Activated T-helper 2 cell treated with anti-CD3 and anti-CD28 coated beads, Interferon-gamma antibody, Interleukin-2, Interleukin-4, amounts not matched to agents 10 μg/mL and 5 μg/mL and 100 μg/mL, durations not matched to agents 14 hours and 24 hours and 36 hours (primary cell): Measurements from ENCODE around the gene PDGFRB. TPM values are rescaled to one million over a fixed set of nuclear protein-coding genes. Genes with fewer than 3 reads are reported as not detected.
"Not testable (repeated sequence)": the region's sequence is repeated elsewhere in the genome, so short reads cannot be mapped to it uniquely, and the experiment has no call there.

ENCODE experiments used
- DNase-seq: peaks from one replicate; pipeline ENCODE4 v3.0.0; 2021; ENCODE audit warnings: low spot score
- H3K27ac Mint-ChIP-seq: one replicate; pipeline ENCODE4 v1.8.0; 2021; ENCODE audit warnings: mixed read lengths
- H3K27me3 Mint-ChIP-seq: one replicate; pipeline ENCODE4 v1.8.0; 2021; ENCODE audit warnings: low read depth, mixed read lengths
- H3K36me3 Mint-ChIP-seq: one replicate; pipeline ENCODE4 v1.8.0; 2021; ENCODE audit warnings: low read depth, mixed read lengths
- H3K4me1 Mint-ChIP-seq: one replicate; pipeline ENCODE4 v1.8.0; 2021; ENCODE audit warnings: low read depth, mixed read lengths
- H3K4me3 Mint-ChIP-seq: one replicate; pipeline ENCODE4 v1.8.0; 2021; ENCODE audit warnings: low read depth, mild to moderate bottlenecking, moderate library complexity, mixed read lengths
- H3K9me3 Mint-ChIP-seq: one replicate; pipeline ENCODE4 v1.8.0; 2021; ENCODE audit warnings: mixed read lengths
- intact Hi-C: fragments of 100-400 bp; cut with micrococcal nuclease; formaldehyde crosslinking; loops from one replicate; pipeline ENCODE4 v1.15.1; 2023
- total RNA-seq: library from RNA; stranded (reverse); gene quantifications from 2 replicates; pipeline ENCODE4 v1.2.3, GENCODE V29; 2022

PDGFRB gene
- total RNA-seq, 1 donor from 2014 or later, result 1.3 TPM

- Mint-ChIP-seq H3K4me3 (no peak overlapping the region), H3K9me3 (no peaks in the 10 kb centered on the region), H3K4me1 (no peaks in the 10 kb centered on the region), H3K27ac (no peak overlapping the region), H3K36me3 (no peaks in the 10 kb centered on the region), H3K27me3 (peaks cover 19% of the 10 kb centered on the region)
- no peak for DNase-seq
- intact Hi-C loops, result no loop called here
These were observed 54.6 kb downstream of the PDGFRB start for GRCh38 chr5:150101023-150101422.

DNA sequence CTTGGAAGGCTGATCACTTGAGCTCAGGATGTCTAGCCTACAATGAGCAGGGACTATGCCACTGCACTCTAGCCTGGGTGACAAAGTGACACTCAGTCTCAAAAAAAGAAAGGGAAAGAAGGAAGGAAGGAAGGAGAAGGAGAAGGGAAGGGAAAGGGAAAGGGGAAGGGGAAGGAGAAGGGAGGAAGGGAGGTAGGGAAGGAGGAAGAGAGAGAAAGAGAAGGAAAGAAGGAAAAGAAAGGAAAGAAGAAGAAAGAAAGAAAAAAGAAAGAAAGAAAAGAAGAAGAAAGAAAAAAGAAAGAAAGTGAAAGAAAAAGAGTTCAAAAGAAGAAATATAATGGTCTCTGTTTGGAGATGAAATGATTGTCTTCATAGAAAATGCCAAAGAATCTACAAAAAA, 58.5 kb downstream of the PDGFRB start:
- Mint-ChIP-seq H3K27ac (no peak overlapping the region), H3K9me3 (no peaks in the 10 kb centered on the region), H3K27me3 (peaks cover 32% of the 10 kb centered on the region), H3K4me3 (no peak overlapping the region), H3K4me1 (peaks cover 3% of the 10 kb centered on the region), H3K36me3 (no peaks in the 10 kb centered on the region)
- DNase-seq, result no peak
- intact Hi-C loops, result no loop called here

DNA sequence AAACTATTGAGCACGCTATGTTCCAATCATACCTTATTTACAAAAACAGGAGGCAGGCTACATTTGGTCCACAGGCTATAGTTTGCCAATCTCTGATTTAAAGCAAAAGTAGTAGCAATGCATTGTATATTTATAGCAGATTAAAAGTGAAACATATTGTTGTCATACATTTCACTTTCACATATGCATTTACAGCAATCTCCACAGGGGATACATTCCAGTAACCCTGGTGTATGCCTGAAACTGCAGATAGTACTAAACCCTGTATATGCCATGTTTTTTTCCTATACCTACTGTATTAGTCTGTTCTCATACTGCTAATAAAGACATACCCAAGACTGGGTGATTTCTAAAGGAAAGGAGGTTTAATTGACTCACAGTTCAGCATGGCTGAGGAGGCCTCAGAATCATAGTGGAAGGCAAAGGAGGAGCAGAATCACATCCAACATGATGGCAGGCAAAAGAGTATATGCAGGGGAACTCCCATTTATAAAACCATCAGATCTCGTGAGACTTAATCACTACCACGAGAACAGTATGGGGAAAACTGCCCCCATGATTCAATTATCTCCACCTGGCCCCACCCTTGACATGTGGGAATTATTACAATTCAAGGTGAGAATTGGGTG, 63.4 kb downstream of the PDGFRB start:
- Mint-ChIP-seq H3K36me3 (no peaks in the 10 kb centered on the region), H3K9me3 (no peaks in the 10 kb centered on the region), H3K4me1 (peaks cover 3% of the 10 kb centered on the region), H3K4me3 (no peak overlapping the region), H3K27me3 (peaks cover 39% of the 10 kb centered on the region), H3K27ac (no peak overlapping the region)
- intact Hi-C loops, result no loop called here
- no peak for DNase-seq

DNA sequence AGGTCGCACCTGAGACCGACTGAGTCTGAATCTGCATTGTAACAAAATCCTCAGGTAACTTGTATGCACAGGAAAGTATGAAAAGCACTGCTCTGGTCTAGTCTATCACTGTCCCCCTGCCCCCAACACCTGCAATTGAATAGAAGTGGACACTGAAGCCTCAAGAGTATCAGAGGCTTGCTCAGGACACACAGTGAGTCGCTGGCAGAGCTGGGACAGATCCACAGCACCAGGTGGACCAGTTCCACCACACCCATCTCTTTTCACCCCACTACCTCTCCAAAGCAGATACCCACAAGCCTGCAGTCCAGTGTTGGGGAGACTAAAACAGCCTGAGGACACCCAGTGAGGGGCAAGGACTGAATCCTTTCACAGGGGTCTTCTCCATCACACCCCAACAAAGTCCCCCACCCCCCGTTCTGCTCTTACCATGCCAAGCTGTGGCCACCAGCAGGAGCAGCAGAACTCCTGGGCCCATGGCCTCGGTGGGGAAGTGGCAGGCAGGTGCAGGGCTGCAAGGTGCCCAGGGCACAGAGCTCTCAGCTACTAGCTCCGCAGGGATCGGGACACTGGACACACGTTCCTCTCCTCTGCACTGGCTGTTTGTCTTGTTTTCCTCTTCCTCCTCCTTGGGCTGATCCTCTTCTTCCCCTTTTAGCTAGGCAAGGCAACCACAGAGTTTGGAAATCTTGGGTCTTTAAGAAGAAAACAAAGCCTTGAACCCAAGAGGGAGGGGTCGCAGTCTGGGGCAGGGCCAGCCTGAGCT, 69.5 kb downstream of the PDGFRB start, which contains the start of gene CSF1R:
Gene CSF1R, minus strand, starts transcription at position 605 of the 766 bp plus-strand sequence. Its CDS starts 127 bp downstream, at position 478.
- H3K36me3 Mint-ChIP-seq, result no peaks in the 10 kb centered on the region
- H3K4me1 Mint-ChIP-seq, result peaks cover 5% of the 10 kb centered on the region

DNA sequence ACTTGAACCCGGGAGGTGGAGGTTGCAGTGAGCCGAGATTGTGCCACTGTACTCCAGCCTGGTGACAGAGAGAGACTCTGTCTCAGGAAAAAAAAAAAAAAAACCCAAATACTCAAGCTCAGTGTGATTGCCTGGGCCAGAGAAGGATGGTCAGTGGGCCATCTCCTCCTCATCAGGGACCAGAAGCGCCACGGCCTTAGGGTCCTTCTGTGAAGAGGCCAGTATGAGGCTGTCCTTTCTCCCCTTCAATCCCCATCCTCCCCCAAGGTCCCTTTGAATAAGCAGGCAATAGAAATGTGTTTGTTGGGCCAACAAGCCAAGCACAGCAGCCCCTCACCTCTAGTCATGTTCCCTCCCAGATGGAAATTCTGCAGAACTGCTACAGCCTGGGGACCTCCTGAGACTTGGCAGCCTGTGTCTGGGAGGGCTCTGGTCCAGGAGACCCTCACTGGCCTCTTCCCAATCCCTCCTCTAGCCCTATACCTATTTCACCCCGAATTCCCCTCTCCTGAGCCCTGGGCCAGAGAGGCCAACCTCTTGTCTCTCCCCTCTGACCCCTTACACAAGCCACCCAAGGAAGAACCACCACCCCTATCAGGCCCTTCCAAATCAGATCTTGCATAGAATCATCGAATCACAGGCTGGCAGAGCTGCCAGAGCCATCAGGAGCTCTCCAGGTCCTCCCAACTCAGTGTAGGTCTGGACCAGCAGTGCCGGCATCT, 70.3 kb downstream of the PDGFRB start:
- Mint-ChIP-seq H3K4me1 (peaks cover 5% of the 10 kb centered on the region), H3K9me3 (no peaks in the 10 kb centered on the region), H3K27ac (no peak overlapping the region), H3K4me3 (no peak overlapping the region), H3K27me3 (peaks cover 26% of the 10 kb centered on the region), H3K36me3 (no peaks in the 10 kb centered on the region)
- no peak for DNase-seq
- intact Hi-C loops, result no loop called here

More for the DNA sequence above, 69.5 kb downstream of the PDGFRB start, which contains the start of gene CSF1R:
- Mint-ChIP-seq H3K27me3 (peaks cover 31% of the 10 kb centered on the region), H3K4me3 (no peak within 1 kb of the TSS), H3K27ac (no peak within 1 kb of the TSS), H3K9me3 (no peaks in the 10 kb centered on the region)
- intact Hi-C loops, result no loop called here
- DNase-seq, result no peak

DNA sequence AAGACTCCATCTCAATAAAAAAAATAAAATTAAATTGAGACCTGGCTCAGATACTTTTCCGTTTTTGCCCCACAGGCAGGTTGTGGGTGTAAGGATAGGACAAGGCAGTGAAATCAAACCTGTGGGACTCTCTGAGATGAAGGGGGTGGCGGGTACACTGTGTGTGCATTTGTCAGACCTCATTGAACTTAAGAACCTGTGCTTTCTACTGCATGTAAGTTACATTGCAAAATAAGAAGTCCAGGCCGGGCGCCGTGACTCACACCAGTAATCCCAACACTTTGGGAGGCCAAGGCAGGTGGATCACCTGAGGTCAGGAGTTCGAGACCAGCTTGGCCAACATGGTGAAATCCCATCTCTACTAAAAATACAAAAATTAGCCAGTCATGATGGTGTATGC, 70.9 kb downstream of the PDGFRB start:
- H3K27ac Mint-ChIP-seq, H3K9me3 Mint-ChIP-seq, H3K36me3 Mint-ChIP-seq, H3K4me1 Mint-ChIP-seq, H3K4me3 Mint-ChIP-seq, DNase-seq, intact Hi-C loops: not testable (repeated sequence)
- H3K27me3 Mint-ChIP-seq, result peaks cover 23% of the 10 kb centered on the region

GRCh38 chr5:150082889-150083288, 72.8 kb downstream of the PDGFRB start:
- Mint-ChIP-seq H3K36me3 (no peaks in the 10 kb centered on the region), H3K27me3 (peaks cover 19% of the 10 kb centered on the region), H3K4me1 (peaks cover 5% of the 10 kb centered on the region), H3K9me3 (no peaks in the 10 kb centered on the region), H3K4me3 (no peak overlapping the region), H3K27ac (no peak overlapping the region)
- intact Hi-C loops, result no loop called here
- no peak for DNase-seq

GRCh38 chr5:150082374-150082773, 73.3 kb downstream of the PDGFRB start:
- H3K9me3 Mint-ChIP-seq, result no peaks in the 10 kb centered on the region
- no peak overlapping the region for H3K27ac Mint-ChIP-seq
- no peak overlapping the region for H3K4me3 Mint-ChIP-seq
- no peak for DNase-seq
- H3K27me3 Mint-ChIP-seq, result peaks cover 18% of the 10 kb centered on the region
- no peaks in the 10 kb centered on the region for H3K36me3 Mint-ChIP-seq
- H3K4me1 Mint-ChIP-seq, result peaks cover 5% of the 10 kb centered on the region
- intact Hi-C loops, result no loop called here

GRCh38 chr5:150081541-150082283, 73.9 kb downstream of the PDGFRB start:
- H3K27ac Mint-ChIP-seq, result no peak overlapping the region
- H3K36me3 Mint-ChIP-seq, result no peaks in the 10 kb centered on the region
- intact Hi-C loops, result no loop called here
- DNase-seq, result no peak
- H3K27me3 Mint-ChIP-seq, result peaks cover 14% of the 10 kb centered on the region
- H3K9me3 Mint-ChIP-seq, result no peaks in the 10 kb centered on the region
- H3K4me1 Mint-ChIP-seq, result peaks cover 5% of the 10 kb centered on the region
- no peak overlapping the region for H3K4me3 Mint-ChIP-seq

DNA sequence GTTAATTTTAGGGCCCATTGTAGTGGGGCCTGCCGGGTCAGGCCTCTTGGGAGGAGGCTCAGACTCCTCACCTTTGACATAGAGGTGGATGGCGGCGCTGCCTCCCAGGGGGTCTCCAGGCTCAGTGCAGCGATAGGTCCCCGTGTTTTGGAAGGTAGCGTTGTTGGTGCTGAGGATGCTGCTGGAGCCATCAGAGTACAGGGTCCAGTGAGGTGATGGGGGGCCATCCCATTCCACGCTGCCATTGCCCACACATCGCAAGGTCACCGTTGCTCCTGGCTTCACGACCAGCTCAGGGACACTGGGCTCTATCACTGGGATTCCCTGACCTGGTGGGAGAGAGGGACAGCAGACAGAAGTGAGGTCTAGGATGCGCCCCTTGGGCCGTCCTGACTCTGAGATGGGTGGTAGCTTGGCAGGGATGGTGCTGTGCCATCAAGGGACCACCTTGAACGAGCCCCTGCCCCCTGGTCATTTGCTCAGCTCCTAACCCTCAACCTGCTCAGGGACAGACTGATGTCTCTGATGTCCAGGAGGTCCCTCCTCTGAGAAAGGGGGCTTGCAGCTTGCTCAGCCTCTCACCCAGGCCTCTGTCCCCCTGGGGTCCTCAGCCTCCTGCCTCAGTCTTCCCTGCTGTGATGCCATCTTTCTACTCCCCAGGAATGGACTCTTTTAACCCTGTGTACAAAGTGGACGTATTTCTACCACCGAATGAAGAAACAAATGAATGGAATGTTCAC, 74.8 kb downstream of the PDGFRB start:
- H3K36me3 Mint-ChIP-seq, result no peaks in the 10 kb centered on the region
- DNase-seq, result no peak
- no peak overlapping the region for H3K27ac Mint-ChIP-seq
- intact Hi-C loops, result no loop called here
- H3K27me3 Mint-ChIP-seq, result peaks cover 14% of the 10 kb centered on the region
- H3K4me3 Mint-ChIP-seq, result no peak overlapping the region
- H3K4me1 Mint-ChIP-seq, result peaks cover 5% of the 10 kb centered on the region
- no peaks in the 10 kb centered on the region for H3K9me3 Mint-ChIP-seq

DNA sequence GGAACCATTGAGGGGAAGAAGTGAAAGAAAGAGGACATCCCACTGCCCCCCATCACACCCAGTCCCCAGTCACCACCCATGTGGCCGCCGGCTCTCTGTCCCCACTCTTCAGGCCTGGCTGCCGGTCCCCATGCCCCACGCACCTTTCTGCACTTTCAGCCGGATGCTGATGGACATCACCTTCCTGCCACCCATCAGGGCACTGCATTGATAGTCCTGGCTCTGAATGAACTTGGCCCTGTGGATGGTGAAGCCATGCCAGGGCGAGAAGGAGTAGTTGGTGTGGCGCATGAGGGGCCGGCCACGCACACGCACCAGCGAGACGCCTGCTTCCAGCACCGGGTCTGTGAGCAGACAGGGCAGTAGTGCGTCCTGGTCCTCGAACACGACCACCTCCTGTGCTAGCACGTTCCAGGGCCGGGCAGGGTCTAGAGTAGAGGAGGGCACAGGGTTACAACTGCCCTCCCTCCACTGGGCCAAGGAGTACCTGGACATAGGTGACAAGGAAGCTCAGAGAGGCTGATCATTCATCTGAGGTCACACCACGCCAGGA, 75.7 kb downstream of the PDGFRB start:
- DNase-seq, result no peak
- H3K4me3 Mint-ChIP-seq, result no peak overlapping the region
- no peaks in the 10 kb centered on the region for H3K9me3 Mint-ChIP-seq
- H3K27ac Mint-ChIP-seq, result no peak overlapping the region
- intact Hi-C loops, result no loop called here
- no peaks in the 10 kb centered on the region for H3K36me3 Mint-ChIP-seq
- H3K27me3 Mint-ChIP-seq, result peaks cover 14% of the 10 kb centered on the region
- peaks cover 5% of the 10 kb centered on the region for H3K4me1 Mint-ChIP-seq
